C1 segment of cervical spinal cord (tissue), 14 donors: ENCODE results near the gene PKM.
"Not testable (repeated sequence)": the region's sequence is repeated elsewhere in the genome, so short reads cannot be mapped to it uniquely, and the experiment has no call there.

Experiments used
- DNase-seq, 14 donors: peaks; one replicate each; lab custom pipeline; 2025; lab: John Stamatoyannopoulos, UW

Gene PKM

GRCh38 chr15:72176743-72177142 is 54.2 kb downstream of the PKM start:
- DNase-seq, result no peak

- DNase-seq, result peak in 6 of 14 donors; percentile 22 to 64 (median 48)
These were observed 54.8 kb downstream of the PKM start for GRCh38 chr15:72176159-72176558.

GRCh38 chr15:72175186-72176044 is 55.6 kb downstream of the PKM start:
- no peak for DNase-seq

- no peak for DNase-seq
These were observed 56.3 kb downstream of the PKM start for GRCh38 chr15:72174551-72175165.

- no peak for DNase-seq
These were observed 57.0 kb downstream of the PKM start for GRCh38 chr15:72173864-72174550.

- DNase-seq, result no peak
These were observed 57.6 kb downstream of the PKM start for GRCh38 chr15:72173401-72173800.

- DNase-seq, result no peak
These were observed 58.2 kb downstream of the PKM start for GRCh38 chr15:72172796-72173195.

- not testable (repeated sequence) for DNase-seq
These were observed 59.0 kb downstream of the PKM start for GRCh38 chr15:72171978-72172377.

GRCh38 chr15:72170691-72171090 is 60.3 kb downstream of the PKM start:
- DNase-seq, result no peak

GRCh38 chr15:72169921-72170611 is 60.9 kb downstream of the PKM start:
- no peak for DNase-seq

- DNase-seq, result peak in 1 of 14 donors; percentile 5
These were observed 61.6 kb downstream of the PKM start for GRCh38 chr15:72169236-72169920.

GRCh38 chr15:72168808-72169190 is 62.2 kb downstream of the PKM start:
- no peak for DNase-seq

GRCh38 chr15:72168131-72168807 is 62.7 kb downstream of the PKM start:
- DNase-seq, result no peak

GRCh38 chr15:72167445-72167844 is 63.5 kb downstream of the PKM start:
- DNase-seq, result no peak

- no peak for DNase-seq
These were observed 64.1 kb downstream of the PKM start for GRCh38 chr15:72166716-72167417.

GRCh38 chr15:72163719-72164118 is 67.3 kb downstream of the PKM start:
- DNase-seq, result peak in 1 of 14 donors; percentile 40

- DNase-seq, result no peak
These were observed 68.4 kb downstream of the PKM start for GRCh38 chr15:72162569-72162968.

GRCh38 chr15:72161361-72162132 is 69.4 kb downstream of the PKM start:
- DNase-seq, result peak in 3 of 14 donors; percentile 23 to 70 (median 61)

GRCh38 chr15:72160696-72161245 is 70.2 kb downstream of the PKM start:
- no peak for DNase-seq
